IPS-11a (cell line): Measurements from ENCODE around the gene NIPAL3.

Experiments
- H3K4me3 ChIP-seq: one replicate; pipeline ENCODE4 v1.5.1; 2013; ENCODE audit warnings: low read depth, low read length, control low read depth

The NIPAL3 gene

GRCh38 chr1:24390924-24391782, 24.4 kb upstream of the NIPAL3 start:
- H3K4me3 ChIP-seq: no peak overlapping the region

DNA sequence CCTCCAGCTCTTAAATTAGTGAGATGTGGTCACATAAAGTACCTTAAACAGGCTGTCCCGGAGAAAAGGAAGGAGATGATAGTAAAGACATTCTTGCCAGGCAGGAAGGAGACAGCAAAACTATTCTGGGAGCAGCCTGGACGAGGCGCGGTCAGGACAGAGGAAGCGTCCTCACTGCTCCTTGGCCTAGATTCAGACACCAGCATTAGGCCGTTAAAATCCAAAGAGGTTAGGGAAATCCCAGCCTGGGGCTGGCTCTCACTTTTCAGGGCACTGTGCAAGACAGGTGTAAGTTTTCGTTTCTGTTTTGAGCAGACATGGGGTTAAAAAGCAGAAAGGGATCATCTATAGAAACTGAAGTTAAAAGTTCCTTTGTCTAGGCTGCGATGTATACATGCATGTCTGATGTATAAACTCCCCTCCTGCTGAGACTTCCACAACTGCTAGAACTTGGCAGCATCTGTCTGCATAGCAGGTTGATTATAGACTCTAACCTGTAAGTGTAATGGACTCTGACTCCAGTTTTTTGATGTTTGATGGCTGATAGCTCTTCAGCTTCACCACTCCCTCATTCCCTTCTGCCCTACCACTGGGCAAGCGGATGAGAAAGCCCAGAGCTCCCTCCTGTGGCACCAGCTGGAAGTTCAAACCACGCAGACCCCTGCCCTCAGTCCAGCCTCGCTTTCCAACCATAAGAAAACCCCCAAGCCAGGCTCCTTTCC, 23.6 kb upstream of the NIPAL3 start:
- H3K4me3 ChIP-seq: no peak overlapping the region

DNA sequence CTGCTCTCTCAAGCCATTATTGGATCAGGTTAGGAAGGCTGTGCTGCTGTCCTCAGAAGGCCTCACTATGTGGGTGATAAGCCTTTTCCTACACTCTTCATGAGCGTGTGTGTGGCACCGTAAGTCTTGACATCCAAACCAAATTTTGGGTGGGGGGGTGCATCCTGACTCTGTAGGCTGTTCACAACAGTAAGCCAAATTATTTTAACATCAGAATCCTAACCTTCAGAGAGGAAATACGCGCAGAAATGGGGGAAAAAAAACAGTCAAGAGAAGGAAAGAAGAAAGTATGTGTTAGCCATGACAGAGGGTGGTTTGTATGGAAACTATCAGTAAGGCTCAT, 23.0 kb upstream of the NIPAL3 start:
- no peak overlapping the region for H3K4me3 ChIP-seq

GRCh38 chr1:24392982-24393650, 22.5 kb upstream of the NIPAL3 start:
- no peak overlapping the region for H3K4me3 ChIP-seq

DNA sequence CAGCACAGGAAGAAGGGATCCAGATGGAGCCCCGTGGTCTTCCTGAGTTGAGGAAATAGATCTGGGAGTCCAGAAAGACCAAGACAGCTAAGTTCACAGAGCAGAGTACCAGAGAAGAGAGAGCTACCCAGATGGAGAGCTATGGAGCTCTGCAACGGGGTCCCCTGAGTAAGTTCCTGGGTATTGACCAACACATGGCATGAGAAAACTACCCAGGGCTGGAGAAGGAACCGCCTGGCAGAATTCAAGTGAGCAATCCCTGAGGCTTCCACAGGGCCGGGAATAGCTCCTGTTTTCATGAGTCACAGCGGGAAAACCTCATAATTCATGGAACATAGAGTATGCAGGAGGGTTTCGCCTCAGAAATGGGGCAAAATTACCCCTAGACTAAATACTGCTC, 21.7 kb upstream of the NIPAL3 start:
- no peak overlapping the region for H3K4me3 ChIP-seq

GRCh38 chr1:24400065-24400464, 15.5 kb upstream of the NIPAL3 start:
- H3K4me3 ChIP-seq: no peak overlapping the region

DNA sequence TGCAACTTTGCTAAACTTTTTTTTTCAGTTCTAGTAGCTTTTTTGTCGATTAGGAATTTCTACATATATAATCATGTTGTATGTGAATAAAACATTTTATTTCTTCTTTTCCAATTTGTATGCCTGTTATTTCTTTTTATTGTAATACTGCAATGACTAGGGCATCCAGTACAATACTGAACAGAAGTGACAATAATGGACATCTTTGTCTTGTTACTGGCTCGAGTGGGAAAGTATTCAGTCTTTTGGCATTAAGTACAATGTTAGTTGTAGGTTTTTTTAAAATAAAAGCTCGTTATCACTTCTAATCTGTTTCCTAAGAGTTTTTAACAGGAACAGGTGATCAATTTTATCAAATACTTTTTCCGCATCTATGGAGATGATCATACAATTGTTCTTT, 11.8 kb upstream of the NIPAL3 start:
- H3K4me3 ChIP-seq: no peak overlapping the region

DNA sequence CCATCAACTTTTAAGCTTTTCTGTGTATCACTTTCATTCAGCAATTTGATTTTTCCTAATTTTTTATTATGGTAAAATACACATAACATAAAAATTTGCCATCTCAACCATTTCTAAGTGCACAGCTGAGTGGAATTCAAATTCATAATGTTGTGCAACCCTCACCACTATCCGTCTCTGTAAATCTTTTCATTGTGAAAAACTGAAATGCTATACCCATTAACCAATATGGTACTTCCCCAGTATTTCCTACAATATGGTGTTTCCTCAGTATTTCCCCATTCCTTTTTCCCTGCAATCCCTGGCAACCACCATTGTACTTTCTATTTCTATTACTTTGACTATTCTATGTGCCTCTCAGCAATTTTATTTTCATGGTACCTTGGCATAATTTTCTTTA, 8.8 kb upstream of the NIPAL3 start:
- H3K4me3 ChIP-seq: no peak overlapping the region

GRCh38 chr1:24409535-24409934, 6.1 kb upstream of the NIPAL3 start:
- H3K4me3 ChIP-seq: no peak overlapping the region

DNA sequence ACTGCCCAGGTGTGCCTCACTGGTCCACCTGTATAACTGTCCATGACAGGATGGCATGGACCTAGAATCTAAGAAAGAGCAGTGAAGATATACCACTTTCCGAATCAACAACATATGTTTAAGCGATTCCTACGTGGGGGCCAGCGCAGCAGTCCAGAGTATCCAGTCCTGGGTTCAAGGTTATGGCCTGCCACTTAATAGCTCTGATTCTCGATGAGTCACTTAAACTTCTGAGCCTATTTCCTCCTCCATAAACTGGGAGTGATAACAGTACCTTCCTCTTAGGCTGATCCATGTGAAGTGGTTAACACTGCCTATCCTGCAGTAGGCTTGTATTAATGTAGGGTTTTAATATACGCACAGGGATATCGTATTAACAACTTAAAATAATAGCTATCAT, 4.9 kb upstream of the NIPAL3 start:
- no peak overlapping the region for H3K4me3 ChIP-seq

- no peak overlapping the region for H3K4me3 ChIP-seq
These were observed 3.6 kb upstream of the NIPAL3 start for GRCh38 chr1:24411963-24412362.

- H3K4me3 ChIP-seq: no peak overlapping the region
These were observed 3.2 kb upstream of the NIPAL3 start for GRCh38 chr1:24412408-24412807.

DNA sequence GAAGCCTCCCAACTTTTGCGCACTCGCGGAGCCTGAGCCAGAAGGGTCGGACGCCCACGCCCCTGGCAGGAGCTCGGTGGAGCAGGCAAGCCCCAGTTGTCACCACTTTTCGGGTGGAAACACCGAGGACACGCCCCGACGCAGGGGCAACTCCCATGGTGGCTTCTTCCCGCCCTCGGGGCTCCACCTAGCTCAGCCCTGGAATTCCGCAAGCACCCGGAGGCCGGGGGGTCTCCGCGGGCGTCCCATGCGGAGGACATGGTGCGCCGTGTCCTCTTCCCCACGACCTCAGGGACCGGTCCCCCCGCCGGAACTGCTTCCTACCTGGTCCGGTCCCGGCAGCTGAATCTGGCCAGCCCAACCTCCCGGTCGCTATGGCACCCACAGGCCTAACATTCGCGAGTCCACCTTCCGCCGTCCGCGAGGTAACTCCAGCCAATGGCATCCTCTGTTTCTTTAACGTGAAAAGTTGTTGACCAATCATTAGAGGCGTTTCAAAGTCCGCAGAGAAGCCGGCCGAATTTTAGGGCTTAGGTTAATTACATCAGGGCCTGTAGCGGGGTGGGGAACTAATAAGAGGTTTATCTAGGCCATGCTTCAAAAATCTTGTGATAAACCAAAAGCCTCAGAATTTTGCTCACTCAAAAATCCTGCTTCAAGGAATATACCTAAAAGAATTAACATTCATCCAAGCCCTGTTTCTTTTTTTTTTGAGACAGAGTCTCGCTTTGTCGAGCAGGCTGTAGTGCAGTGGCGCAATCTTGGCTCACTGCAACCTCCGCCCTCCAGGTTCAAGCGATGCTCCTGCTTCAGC, 2.0 kb upstream of the NIPAL3 start, which contains the start of gene STPG1:
STPG1 (minus strand) TSS at position 433 of the 814 bp plus-strand sequence. CDS start 12,394 bp downstream, outside the sequence.
- H3K4me3 ChIP-seq: peak within 1 kb of the TSS; percentile 54

GRCh38 chr1:24414775-24415333, 748 bp upstream of the NIPAL3 start:
- no peak overlapping the region for H3K4me3 ChIP-seq

GRCh38 chr1:24415910-24416665, 486 bp downstream of the NIPAL3 start:
- peak overlapping the region; percentile 88 for H3K4me3 ChIP-seq

DNA sequence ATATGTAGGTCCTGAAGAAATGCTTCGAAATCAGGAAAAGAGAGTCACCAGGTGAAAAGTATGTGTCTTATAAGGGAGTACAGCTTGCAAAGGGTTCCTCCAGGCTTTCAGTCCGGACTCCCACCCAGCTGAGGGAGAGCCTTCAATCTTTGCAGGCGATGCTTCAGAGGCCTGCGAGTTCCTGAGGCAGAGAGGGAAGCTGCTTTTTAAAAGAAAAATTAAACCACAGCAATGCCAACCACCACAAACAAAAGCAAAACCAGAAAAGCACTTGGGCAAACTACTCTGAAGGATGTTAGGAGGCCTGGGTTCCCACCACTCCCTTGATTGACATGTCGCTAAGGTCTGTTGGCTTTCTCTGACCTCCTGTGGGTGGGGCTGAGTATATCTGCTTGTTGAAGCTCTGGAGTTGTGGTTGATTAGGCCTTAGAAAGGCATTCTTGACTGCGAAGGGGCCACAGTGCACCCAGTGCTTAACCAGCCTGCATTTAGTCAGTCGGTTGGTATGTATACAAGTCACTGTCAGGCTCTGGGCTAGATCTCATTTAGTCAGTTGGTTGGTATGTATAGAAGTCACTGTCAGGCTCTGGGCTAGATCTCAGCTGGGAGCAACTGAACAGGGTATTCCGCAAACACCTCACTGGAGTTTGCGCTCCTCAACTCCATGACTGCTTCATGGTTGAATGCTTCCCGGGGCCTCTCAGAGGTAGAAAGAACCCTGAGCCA, 1.2 kb downstream of the NIPAL3 start:
- H3K4me3 ChIP-seq: no peak overlapping the region

GRCh38 chr1:24417681-24418080, 2.1 kb downstream of the NIPAL3 start:
- no peak overlapping the region for H3K4me3 ChIP-seq

GRCh38 chr1:24418898-24419628, 3.5 kb downstream of the NIPAL3 start:
- no peak overlapping the region for H3K4me3 ChIP-seq

GRCh38 chr1:24420547-24420946, 4.9 kb downstream of the NIPAL3 start:
- H3K4me3 ChIP-seq: no peak overlapping the region
